IMR-90 (cell line): Measurements from ENCODE around the gene RECQL5. TPM values are rescaled to one million over a fixed set of nuclear protein-coding genes. Genes with fewer than 3 reads are reported as not detected.

Experiments used
- ATAC-seq: fragments of 200-7000 bp; cut with Tn5 transposase; 2 replicates; pipeline ENCODE4 v1.9.1; 2020; ENCODE audit warnings: low read depth, mild to moderate bottlenecking, moderate library complexity
- BruUV-seq: library from RNA; stranded (reverse); fragments of 400-500 nt; replicated peaks from 2 replicates; lab custom pipeline; 2021; lab: Mats Ljungman, UMichigan
- CTCF ChIA-PET: fragments of 300-600 bp; formaldehyde crosslinking; extraction: SDS; loops from one replicate; lab custom pipeline; 2021; ENCODE audit warnings: antibody characterized with exemption; lab: Yijun Ruan, JAX
- POLR2A ChIA-PET: fragments of 300-600 bp; sonication (Branson Sonifier 250); formaldehyde crosslinking; loops from one replicate; lab custom pipeline; 2022; ENCODE audit warnings: antibody characterized with exemption; ENCODE audit not compliant: unreplicated experiment; lab: Charles Lee
- DNase-seq: peaks from one replicate; pipeline ENCODE4 v3.0.0; 2013
- H2AFZ ChIP-seq: replicated peaks from 2 replicates; pipeline ENCODE3; 2013; ENCODE audit warnings: low read length, mild to moderate bottlenecking; ENCODE audit not compliant: poor library complexity
- H2AK5ac ChIP-seq: 2 replicates; pipeline ENCODE4 v1.6.1; 2013; ENCODE audit warnings: low read depth, low read length, inconsistent platforms
- H2AK9ac ChIP-seq: replicated peaks from 2 replicates; pipeline ENCODE3; 2013; ENCODE audit warnings: mild to moderate bottlenecking, low read depth, low read length, moderate library complexity; ENCODE audit not compliant: poor library complexity
- H2BK120ac ChIP-seq: 2 replicates; pipeline ENCODE4 v1.6.1; 2013; ENCODE audit warnings: low read depth, low read length, inconsistent platforms
- H2BK15ac ChIP-seq: 3 replicates; pipeline ENCODE4 v1.6.1; 2013; ENCODE audit warnings: low read depth, low read length, inconsistent platforms
- H2BK20ac ChIP-seq: 2 replicates; pipeline ENCODE4 v1.6.1; 2013; ENCODE audit warnings: low read depth, mild to moderate bottlenecking, inconsistent platforms, low read length, moderate library complexity
- H2BK5ac ChIP-seq: 2 replicates; pipeline ENCODE4 v1.6.1; 2013; ENCODE audit warnings: mild to moderate bottlenecking, low read depth, low read length, inconsistent platforms; ENCODE audit not compliant: poor library complexity, severe bottlenecking
- H3K14ac ChIP-seq: replicated peaks from 2 replicates; pipeline ENCODE4 v1.6.1; 2013; ENCODE audit warnings: low read depth, low read length, inconsistent platforms
- H3K18ac ChIP-seq: 2 replicates; pipeline ENCODE4 v1.6.1; 2013; ENCODE audit warnings: low read depth, low read length, control low read depth
- H3K23ac ChIP-seq: 2 replicates; pipeline ENCODE4 v1.6.1; 2013; ENCODE audit warnings: low read depth, low read length, inconsistent platforms
- H3K27ac ChIP-seq: 2 replicates; pipeline ENCODE4 v1.5.1; 2013; ENCODE audit warnings: mild to moderate bottlenecking, control low read depth, low read length; ENCODE audit not compliant: insufficient read depth
- H3K27me3 ChIP-seq: 2 replicates; pipeline ENCODE4 v1.6.1; 2013; ENCODE audit warnings: low read length; ENCODE audit not compliant: control insufficient read depth, insufficient read depth
- H3K36me3 ChIP-seq: 2 replicates; pipeline ENCODE4 v1.6.1; 2013; ENCODE audit warnings: low read length, mixed read lengths; ENCODE audit not compliant: control insufficient read depth, insufficient read depth
- H3K4ac ChIP-seq: 2 replicates; pipeline ENCODE4 v1.6.1; 2013; ENCODE audit warnings: low read depth, low read length, inconsistent platforms
- H3K4me1 ChIP-seq: 2 replicates; pipeline ENCODE4 v1.6.1; 2013; ENCODE audit warnings: low read length, mixed read lengths; ENCODE audit not compliant: control insufficient read depth, insufficient read depth
- H3K4me2 ChIP-seq: 2 replicates; pipeline ENCODE4 v1.6.1; 2013; ENCODE audit warnings: low read depth, mild to moderate bottlenecking, control low read depth, low read length, moderate library complexity
- H3K4me3 ChIP-seq: 2 replicates; pipeline ENCODE4 v1.5.1; 2013; ENCODE audit warnings: low read depth, mild to moderate bottlenecking, control low read depth, low read length, moderate library complexity; ENCODE audit not compliant: insufficient read depth
- H3K56ac ChIP-seq: 2 replicates; pipeline ENCODE4 v1.6.1; 2013; ENCODE audit warnings: low read length, inconsistent platforms; ENCODE audit not compliant: insufficient read depth; ENCODE audit errors: extremely low read depth
- H3K79me1 ChIP-seq, 2 experiments: 2 replicates each; pipeline ENCODE4 v1.6.1; 2013; ENCODE audit warnings: low read length in 2 of 2, inconsistent platforms in 1 of 2, low read depth in 1 of 2
- H3K9ac ChIP-seq: 2 replicates; pipeline ENCODE4 v1.6.1; 2013; ENCODE audit warnings: low read depth, low read length, control low read depth
- H3K9me1 ChIP-seq: 2 replicates; pipeline ENCODE4 v1.6.1; 2013; ENCODE audit warnings: low read length, inconsistent platforms; ENCODE audit not compliant: insufficient read depth
- H3K9me3 ChIP-seq: 2 replicates; pipeline ENCODE4 v1.6.1; 2013; ENCODE audit warnings: low read length; ENCODE audit not compliant: control insufficient read depth, insufficient read depth
- H4K20me1 ChIP-seq: 2 replicates; pipeline ENCODE4 v1.6.1; 2013; ENCODE audit warnings: low read length, inconsistent platforms; ENCODE audit not compliant: insufficient read depth
- H4K5ac ChIP-seq: 2 replicates; pipeline ENCODE4 v1.6.1; 2013; ENCODE audit warnings: mild to moderate bottlenecking, low read depth, low read length, control low read depth
- H4K8ac ChIP-seq, 2 experiments: 2 replicates each; pipeline ENCODE4 v1.6.1; 2013; ENCODE audit warnings: low read depth in 2 of 2, low read length in 2 of 2, control low read depth in 1 of 2, inconsistent platforms in 1 of 2
- H4K91ac ChIP-seq: 2 replicates; pipeline ENCODE4 v1.6.1; 2013; ENCODE audit warnings: low read depth, low read length, inconsistent platforms; ENCODE audit not compliant: insufficient read depth
- CHD1 ChIP-seq: IDR thresholded peaks from 2 replicates; pipeline ENCODE4 v1.6.1; 2012; ENCODE audit warnings: low read depth, low read length, improper control_type of control experiment
- FOS ChIP-seq: fragments of 150-350 bp; IDR thresholded peaks from 2 replicates; pipeline ENCODE4 v1.6.1; 2016; ENCODE audit warnings: low read depth, low read length
- MAFK ChIP-seq: IDR thresholded peaks from 2 replicates; pipeline ENCODE4 v1.6.1; 2012; ENCODE audit warnings: low read depth, low read length, improper control_type of control experiment
- MAZ ChIP-seq: IDR thresholded peaks from 2 replicates; pipeline ENCODE4 v1.6.1; 2012; ENCODE audit warnings: low read depth, mild to moderate bottlenecking, low read length, improper control_type of control experiment, moderate library complexity, borderline replicate concordance
- MXI1 ChIP-seq: IDR thresholded peaks from 2 replicates; pipeline ENCODE4 v1.6.1; 2012; ENCODE audit warnings: low read depth, mild to moderate bottlenecking, low read length, moderate library complexity, borderline replicate concordance
- WGBS, 2 experiments: methylation state at CpG; one replicate each; pipeline versions ENCODE4 v1.1.5 to v1.1.7; 2013; ENCODE audit warnings: missing lambda C conversion rate in 2 of 2; ENCODE audit not compliant: insufficient read length in 1 of 2; ENCODE audit errors: extremely low coverage in 2 of 2; 5-methylcytosine and 5-hydroxymethylcytosine counted together
- dilution Hi-C: fragments of 300-500 bp; cut with HindIII; formaldehyde crosslinking; loops from one replicate; pipeline ENCODE4 v1.14.3; 2018; ENCODE audit warnings: low sequenced_read_pairs; ENCODE audit not compliant: unreplicated experiment
- in situ Hi-C: fragments of 300-500 bp; cut with MboI; formaldehyde crosslinking; loops from 3 replicates; pipeline ENCODE4 v1.14.3; 2019; ENCODE audit warnings: low sequenced_read_pairs, inconsistent platforms, mixed read lengths
- intact Hi-C: fragments of 100-400 bp; cut with micrococcal nuclease; formaldehyde crosslinking; loops from 2 replicates; pipeline ENCODE4 v1.10.0; 2022
- polyA plus RNA-seq, 3 experiments: library from polyadenylated mRNA; depleted of rRNA; stranded (reverse); fragments of >200 nt; gene quantifications; 2 replicates each; pipeline ENCODE4 v1.2.3, GENCODE V29; 2012; ENCODE audit warnings: low replicate concordance in 1 of 3
- total RNA-seq: library from RNA; depleted of rRNA; stranded (reverse); fragments of >200 nt; gene quantifications from 2 replicates; pipeline ENCODE4 v1.2.3, GENCODE V29; 2012

The RECQL5 gene
- total and polyA plus RNA-seq, 2 of the 4 experiments (the other 2 are of a cell fraction): 7.3 to 23.7 TPM

GRCh38 chr17:75629157-75629556 is 37.8 kb downstream of the RECQL5 start:
- Histone ChIP-seq H3K27me3 (no peaks in the 10 kb centered on the region), H3K18ac (no peak overlapping the region), H3K4me1 (peaks cover 12% of the 10 kb centered on the region), H3K23ac (no peak overlapping the region), H3K79me1 (peaks cover 0 to 3% of the 10 kb centered on the region in 2 experiments; a peak in 1 of 4 replicates), H3K9me3 (no peaks in the 10 kb centered on the region), H3K9ac (no peak overlapping the region), H4K8ac (no peak overlapping the region), H3K4me3 (no peak overlapping the region), H3K56ac (no peak overlapping the region), H3K4me2 (no peak overlapping the region), H3K14ac (no peak overlapping the region), H4K5ac (no peak overlapping the region), H2AK9ac (no peak overlapping the region), H2AK5ac (no peak overlapping the region), H2BK120ac (no peak overlapping the region), H3K9me1 (no peaks in the 10 kb centered on the region), H2BK20ac (no peak overlapping the region), H4K20me1 (peaks cover 9% of the 10 kb centered on the region), H4K91ac (no peak overlapping the region), H2BK15ac (no peak overlapping the region), H3K4ac (no peak overlapping the region), H2AFZ (no peak overlapping the region), H2BK5ac (no peak overlapping the region), H3K27ac (no peak overlapping the region), H3K36me3 (peaks cover 8% of the 10 kb centered on the region; the same call in 1 of the 2 replicates)
- POLR2A ChIA-PET: no interaction called here
- no peak for ATAC-seq
- WGBS, 2 experiments: 93% methylated on average over 3 of the region's 14 CpGs; no CpG with 5 or more reads in 1 of the 2 experiments
- BruUV-seq: no TSS peak
- dilution Hi-C loops: no loop called here
- TF ChIP-seq FOS (no peak), CHD1 (no peak), MAFK (no peak), MXI1 (no peak), MAZ (no peak)
- DNase-seq: no peak
- in situ Hi-C loops: no loop called here
- CTCF ChIA-PET: no interaction called here
- intact Hi-C loops: no loop called here
